Astrocyte (in vitro differentiated cells and primary cell): ENCODE data around the gene SYTL2. TPM values are rescaled to one million over a fixed set of nuclear protein-coding genes. Genes with fewer than 3 reads are reported as not detected.
"Not testable (repeated sequence)": the region's sequence is repeated elsewhere in the genome, so short reads cannot be mapped to it uniquely, and the experiment has no call there.

Source experiments
- DNase-seq: peaks from one replicate; pipeline ENCODE4 v3.0.0-alpha.2; 2010; ENCODE audit warnings: low read depth
- FAIRE-seq: peaks from 2 replicates; lab custom pipeline; 2011; peaks lifted over from hg19 to GRCh38; lab: Jason Lieb, UNC
- H2AFZ ChIP-seq: 2 replicates; pipeline ENCODE4 v1.6.0; 2012; ENCODE audit warnings: low read depth, low read length, inconsistent platforms
- H3K27ac ChIP-seq: 2 replicates; pipeline ENCODE4 v1.5.1; 2011; ENCODE audit warnings: low read depth, low read length, inconsistent platforms
- H3K27me3 ChIP-seq: 2 replicates; pipeline ENCODE4 v1.6.0; 2011; ENCODE audit warnings: low read length, inconsistent platforms; ENCODE audit not compliant: insufficient read depth
- H3K36me3 ChIP-seq: 2 replicates; pipeline ENCODE4 v1.5.1; 2011; ENCODE audit warnings: low read length, inconsistent platforms; ENCODE audit not compliant: insufficient read depth
- H3K4me1 ChIP-seq: 2 replicates; pipeline ENCODE4 v1.5.1; 2011; ENCODE audit warnings: low read length, inconsistent platforms; ENCODE audit not compliant: insufficient read depth
- H3K4me2 ChIP-seq: 2 replicates; pipeline ENCODE4 v1.6.0; 2012; ENCODE audit warnings: low read length, inconsistent platforms
- H3K4me3 ChIP-seq: 2 replicates; pipeline ENCODE4 v1.5.1; 2011; ENCODE audit warnings: low read depth, mild to moderate bottlenecking, low read length, inconsistent platforms; ENCODE audit not compliant: insufficient read depth
- H3K79me2 ChIP-seq: 2 replicates; pipeline ENCODE4 v1.6.0; 2012; ENCODE audit warnings: mild to moderate bottlenecking, low read length, inconsistent platforms; ENCODE audit not compliant: insufficient read depth
- H3K9ac ChIP-seq: 2 replicates; pipeline ENCODE4 v1.6.0; 2012; ENCODE audit warnings: mild to moderate bottlenecking, low read length, inconsistent platforms
- H3K9me3 ChIP-seq: 2 replicates; pipeline ENCODE4 v1.5.1; 2012; ENCODE audit warnings: low read depth, mild to moderate bottlenecking, low read length, inconsistent platforms; ENCODE audit not compliant: insufficient read depth
- H4K20me1 ChIP-seq: 2 replicates; pipeline ENCODE4 v1.6.0; 2012; ENCODE audit warnings: low read length, inconsistent platforms; ENCODE audit not compliant: insufficient read depth
- H3K27ac Mint-ChIP-seq: one replicate; pipeline ENCODE4 v1.8.0; 2021; ENCODE audit warnings: mild to moderate bottlenecking, mixed read lengths; ENCODE audit not compliant: unreplicated experiment
- H3K27me3 Mint-ChIP-seq: one replicate; pipeline ENCODE4 v1.8.0; 2021; ENCODE audit warnings: low read depth, mixed read lengths; ENCODE audit not compliant: unreplicated experiment
- H3K36me3 Mint-ChIP-seq: one replicate; pipeline ENCODE4 v1.8.0; 2021; ENCODE audit warnings: low read depth, mixed read lengths; ENCODE audit not compliant: unreplicated experiment
- H3K4me1 Mint-ChIP-seq: one replicate; pipeline ENCODE4 v1.8.0; 2021; ENCODE audit warnings: low read depth, mixed read lengths; ENCODE audit not compliant: unreplicated experiment
- H3K4me3 Mint-ChIP-seq: one replicate; pipeline ENCODE4 v1.8.0; 2021; ENCODE audit warnings: mild to moderate bottlenecking, moderate library complexity, mixed read lengths; ENCODE audit not compliant: unreplicated experiment
- H3K9me3 Mint-ChIP-seq: one replicate; pipeline ENCODE4 v1.8.0; 2021; ENCODE audit warnings: mild to moderate bottlenecking, mixed read lengths; ENCODE audit not compliant: unreplicated experiment
- CTCF ChIP-seq: IDR thresholded peaks from 2 replicates; pipeline ENCODE4 v1.5.1; 2011; ENCODE audit warnings: low read depth, mild to moderate bottlenecking, inconsistent platforms, low read length, moderate library complexity; ENCODE audit not compliant: insufficient read depth
- EZH2 ChIP-seq: IDR thresholded peaks from 2 replicates; pipeline ENCODE4 v1.6.1; 2012; ENCODE audit warnings: mild to moderate bottlenecking, low read length, inconsistent platforms; ENCODE audit not compliant: insufficient read depth
- total RNA-seq: library from RNA; stranded (reverse); gene quantifications from 2 replicates; pipeline ENCODE4 v1.2.1, GENCODE V29; 2021

The SYTL2 gene
- total RNA-seq, 1 donor from 2014 or later, result 36.9 TPM

GRCh38 chr11:85673393-85673792 is 137.5 kb downstream of the SYTL2 start:
- TF ChIP-seq EZH2 (no peak), CTCF (no peak)
- FAIRE-seq (peak; percentile 26), DNase-seq (no peak)
- H2AFZ ChIP-seq, result no peak overlapping the region
- no peaks in the 10 kb centered on the region for H4K20me1 ChIP-seq
- H3K36me3 ChIP-seq, result no peaks in the 10 kb centered on the region
- Mint-ChIP-seq H3K9me3 (peaks cover 7% of the 10 kb centered on the region), H3K27me3 (peaks cover 3% of the 10 kb centered on the region), H3K36me3 (peaks cover 1% of the 10 kb centered on the region), H3K27ac (no peak overlapping the region), H3K4me3 (no peak overlapping the region), H3K4me1 (no peaks in the 10 kb centered on the region)
- H3K79me2 ChIP-seq, result no peaks in the 10 kb centered on the region
- H3K4me1 ChIP-seq, result no peaks in the 10 kb centered on the region
- H3K9ac ChIP-seq, result no peak overlapping the region
- no peaks in the 10 kb centered on the region for H3K27me3 ChIP-seq
- no peak overlapping the region for H3K27ac ChIP-seq
- no peaks in the 10 kb centered on the region for H3K9me3 ChIP-seq
- no peak overlapping the region for H3K4me2 ChIP-seq
- no peak overlapping the region for H3K4me3 ChIP-seq

GRCh38 chr11:85672105-85672902 is 138.6 kb downstream of the SYTL2 start:
- Mint-ChIP-seq H3K36me3 (peaks cover 1% of the 10 kb centered on the region), H3K27me3 (peaks cover 3% of the 10 kb centered on the region), H3K4me3 (no peak overlapping the region), H3K27ac (no peak overlapping the region), H3K4me1 (no peaks in the 10 kb centered on the region), H3K9me3 (peaks cover 7% of the 10 kb centered on the region)
- no peak overlapping the region for H3K4me3 ChIP-seq
- FAIRE-seq (no peak), DNase-seq (no peak)
- H3K27me3 ChIP-seq, result no peaks in the 10 kb centered on the region
- TF ChIP-seq EZH2 (no peak), CTCF (no peak)
- H3K27ac ChIP-seq, result no peak overlapping the region
- H3K4me2 ChIP-seq, result no peak overlapping the region
- no peaks in the 10 kb centered on the region for H3K36me3 ChIP-seq
- no peak overlapping the region for H2AFZ ChIP-seq
- no peaks in the 10 kb centered on the region for H3K4me1 ChIP-seq
- H3K9ac ChIP-seq, result no peak overlapping the region
- H3K9me3 ChIP-seq, result no peaks in the 10 kb centered on the region
- no peaks in the 10 kb centered on the region for H3K79me2 ChIP-seq
- no peaks in the 10 kb centered on the region for H4K20me1 ChIP-seq

GRCh38 chr11:85670949-85671663 is 139.8 kb downstream of the SYTL2 start:
- not testable (repeated sequence) for H3K4me3 Mint-ChIP-seq, FAIRE-seq, H3K4me1 ChIP-seq, H3K79me2 ChIP-seq, H3K36me3 Mint-ChIP-seq, H3K9me3 Mint-ChIP-seq, DNase-seq, H3K27ac ChIP-seq, H3K36me3 ChIP-seq, H3K4me1 Mint-ChIP-seq, H3K9me3 ChIP-seq, H3K4me3 ChIP-seq, H3K4me2 ChIP-seq, H4K20me1 ChIP-seq, H3K27me3 ChIP-seq, H3K9ac ChIP-seq, H3K27ac Mint-ChIP-seq, H2AFZ ChIP-seq, H3K27me3 Mint-ChIP-seq
